ENCODE measurements around the gene ZNF141. TPM values are rescaled to one million over a fixed set of nuclear protein-coding genes. Genes with fewer than 3 reads are reported as not detected.

Gene ZNF141
- total and polyA plus RNA-seq, 2 experiments from 2014 or later, result 18.5 to 58.1 TPM

GRCh38 chr4:374298-375160, 36.9 kb downstream of the ZNF141 start (continued):
- no peak for TF ChIP-seq ZNF462 (CRISPR knock-in tag; IDR thresholded peaks at IDR 0.05)
- no peak for TF ChIP-seq CREB1 (CRISPR knock-in tag; IDR thresholded peaks at IDR 0.05; ENCODE audit: low read depth)
- no peak for TF ChIP-seq ZNF114 (CRISPR knock-in tag; IDR thresholded peaks at IDR 0.05)
- TF ChIP-seq, protein P1, sequence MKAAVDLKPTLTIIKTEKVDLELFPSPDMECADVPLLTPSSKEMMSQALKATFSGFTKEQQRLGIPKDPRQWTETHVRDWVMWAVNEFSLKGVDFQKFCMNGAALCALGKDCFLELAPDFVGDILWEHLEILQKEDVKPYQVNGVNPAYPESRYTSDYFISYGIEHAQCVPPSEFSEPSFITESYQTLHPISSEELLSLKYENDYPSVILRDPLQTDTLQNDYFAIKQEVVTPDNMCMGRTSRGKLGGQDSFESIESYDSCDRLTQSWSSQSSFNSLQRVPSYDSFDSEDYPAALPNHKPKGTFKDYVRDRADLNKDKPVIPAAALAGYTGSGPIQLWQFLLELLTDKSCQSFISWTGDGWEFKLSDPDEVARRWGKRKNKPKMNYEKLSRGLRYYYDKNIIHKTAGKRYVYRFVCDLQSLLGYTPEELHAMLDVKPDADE (IDR thresholded peaks at IDR 0.05), result no peak
- TF ChIP-seq EZH2 (IDR thresholded peaks at IDR 0.05; ENCODE audit: low read depth, unreplicated experiment), result no peak
- no peak for TF ChIP-seq ZNF331 (CRISPR knock-in tag; IDR thresholded peaks at IDR 0.05; ENCODE audit: low read depth)
- TF ChIP-seq EZH2phosphoT487 (IDR thresholded peaks at IDR 0.05; ENCODE audit: unreplicated experiment), result no peak
- no peak for TF ChIP-seq STAT1 (IDR thresholded peaks at IDR 0.05; ENCODE audit: unreplicated experiment)

All from GM23338 (cell line).